ENCODE measurements around the gene CDYL. TPM values are rescaled to one million over a fixed set of nuclear protein-coding genes. Genes with fewer than 3 reads are reported as not detected.
"Not testable (repeated sequence)": the region's sequence is repeated elsewhere in the genome, so short reads cannot be mapped to it uniquely, and the experiment has no call there.

CDYL gene
- polyA plus RNA-seq, 12 donors: 16.9 to 30.6 (median 21.3) TPM; not detected in 1

DNA sequence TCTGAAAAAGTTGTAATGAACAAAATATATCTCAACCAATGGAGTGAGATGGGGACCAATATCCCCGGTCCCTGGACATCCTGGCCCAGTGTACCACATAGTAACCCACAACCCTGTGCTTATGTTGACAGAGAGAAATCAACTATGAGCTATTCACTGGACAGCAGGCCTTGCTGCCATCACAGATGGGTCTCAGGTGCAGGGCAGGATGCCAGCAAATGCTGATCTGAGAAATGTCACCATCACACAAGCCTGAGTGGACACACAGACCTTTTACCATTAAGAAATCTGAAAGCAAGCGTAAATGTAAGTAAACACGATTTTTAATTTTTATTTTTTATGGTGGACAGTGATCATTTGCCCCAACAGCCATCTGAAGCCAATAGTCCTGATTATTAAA is 218.5 kb downstream of the CDYL start:
- DNase-seq: no peak

DNA sequence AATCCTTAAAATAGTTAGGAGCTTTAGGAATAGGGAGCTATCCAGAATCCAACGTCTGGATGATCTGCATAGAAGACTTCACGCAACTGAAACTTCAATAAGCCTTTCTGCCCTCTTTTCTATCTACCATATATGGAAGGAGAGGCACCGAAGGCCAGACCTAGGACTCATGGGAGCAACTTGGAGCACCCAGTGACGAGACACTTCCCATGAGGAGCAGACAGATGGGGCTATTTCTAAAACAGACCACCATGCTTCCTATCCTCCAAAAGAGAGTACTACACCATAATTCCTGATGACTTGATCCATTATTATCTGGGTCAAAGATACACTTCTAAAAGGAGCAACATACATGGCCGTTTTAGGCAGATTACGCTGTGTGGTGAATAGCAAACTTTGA is 221.7 kb downstream of the CDYL start:
- no peak for DNase-seq

GRCh38 chr6:4999586-4999985 is 223.4 kb downstream of the CDYL start:
- DNase-seq: no peak

DNA sequence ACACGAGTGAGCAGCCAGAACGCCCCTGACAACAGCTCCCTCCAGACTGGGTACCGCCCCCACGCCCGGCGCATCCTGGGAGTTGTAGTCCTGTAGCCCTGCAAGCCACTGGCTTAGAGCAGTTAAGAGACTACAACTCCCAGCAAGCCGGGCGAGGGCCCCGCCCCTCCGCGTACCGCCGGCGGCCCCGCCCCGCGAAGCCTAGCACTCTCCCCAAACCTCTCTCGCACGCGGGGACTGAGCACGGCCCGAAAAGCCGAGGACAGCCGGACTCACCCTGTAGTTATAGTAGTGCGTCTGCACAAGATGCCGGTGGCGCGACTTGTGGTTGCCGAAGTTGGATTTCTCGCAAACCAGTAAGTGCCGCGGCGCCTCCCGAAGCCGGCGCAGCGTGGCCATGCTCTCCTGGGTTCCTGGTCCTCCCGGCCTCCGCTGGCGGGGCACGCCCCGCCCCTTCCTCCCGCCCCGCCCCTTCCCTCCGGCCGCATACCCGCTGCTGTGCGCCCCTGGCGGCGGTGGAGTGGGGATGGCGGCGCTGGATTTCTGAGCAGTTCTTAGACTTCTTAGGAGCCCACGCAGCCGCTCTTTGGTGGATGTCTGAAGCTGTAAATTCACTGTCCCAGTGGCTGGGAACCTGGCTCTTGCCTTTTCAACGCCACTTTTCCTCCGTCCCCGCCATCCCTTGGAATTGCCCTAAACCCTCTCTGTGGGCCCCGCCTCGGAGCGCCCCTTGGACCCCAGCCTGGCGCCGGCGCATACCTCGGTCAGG is 227.6 kb downstream of the CDYL start, which contains the start of gene RPP40:
RPP40 (minus strand) TSS at position 434 of the 769 bp plus-strand sequence; CDS start at position 399, 35 bp downstream.
- DNase-seq: peak; percentile 97

- DNase-seq: peak; percentile 13
These were observed 228.3 kb downstream of the CDYL start for GRCh38 chr6:5004373-5005037.

- not testable (repeated sequence) for DNase-seq
These were observed 228.8 kb downstream of the CDYL start for GRCh38 chr6:5005038-5005433.

Other genes starting within 250 kb of the CDYL start
- gene RPP40, start 227.6 kb downstream of the CDYL start, polyA plus RNA-seq (ENCODE audit: insufficient read length in 12 of 12): 10 to 100 TPM in 11 of 12 donors, not detected in 1; 12.0 to 20.7 (median 14.7) TPM